CD4-positive, alpha-beta T cell treated with Interferon alpha-2 for 1 hour (primary cell): Measurements from ENCODE around the gene FLT3LG.
"Not testable (repeated sequence)": the region's sequence is repeated elsewhere in the genome, so short reads cannot be mapped to it uniquely, and the experiment has no call there.

Source experiments
- DNase-seq, 2 donors: peaks; one replicate each; pipeline ENCODE4 v3.0.0-alpha.2; 2020 to 2022

FLT3LG gene

DNA sequence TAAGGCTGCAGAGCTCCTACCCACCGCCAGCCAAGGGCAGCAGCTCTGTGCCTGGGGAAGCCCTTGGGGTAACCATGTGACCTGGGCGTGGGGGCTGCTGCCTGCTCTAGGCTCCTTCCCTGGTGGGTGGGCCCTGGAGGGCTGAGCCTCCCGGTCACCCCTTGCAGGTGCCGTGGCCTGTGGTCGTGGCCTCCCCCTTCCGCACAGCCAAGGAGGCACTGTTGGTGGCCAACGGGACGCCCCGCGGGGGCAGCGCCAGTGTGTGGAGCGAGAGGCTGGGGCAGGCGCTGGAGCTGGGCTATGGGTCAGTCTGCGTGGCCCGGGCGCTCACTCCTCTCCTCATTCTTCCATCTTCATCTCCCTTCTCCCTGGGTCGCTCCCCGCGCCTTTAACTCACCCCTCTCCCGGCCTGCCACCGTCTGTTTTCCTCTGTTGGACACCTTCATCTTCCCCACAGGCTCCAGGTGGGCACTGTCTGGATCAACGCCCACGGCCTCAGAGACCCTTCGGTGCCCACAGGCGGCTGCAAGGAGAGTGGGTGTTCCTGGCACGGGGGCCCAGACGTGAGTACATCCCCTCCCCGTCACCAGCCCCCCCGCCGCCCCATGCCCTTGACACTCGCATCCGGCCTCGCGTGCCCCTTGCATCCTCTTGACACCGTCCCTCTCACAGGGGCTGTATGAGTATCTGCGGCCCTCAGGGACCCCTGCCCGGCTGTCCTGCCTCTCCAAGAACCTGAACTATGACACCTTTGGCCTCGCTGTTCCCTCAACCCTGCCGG is 9.9 kb upstream of the FLT3LG start:
- DNase-seq = no peak

DNA sequence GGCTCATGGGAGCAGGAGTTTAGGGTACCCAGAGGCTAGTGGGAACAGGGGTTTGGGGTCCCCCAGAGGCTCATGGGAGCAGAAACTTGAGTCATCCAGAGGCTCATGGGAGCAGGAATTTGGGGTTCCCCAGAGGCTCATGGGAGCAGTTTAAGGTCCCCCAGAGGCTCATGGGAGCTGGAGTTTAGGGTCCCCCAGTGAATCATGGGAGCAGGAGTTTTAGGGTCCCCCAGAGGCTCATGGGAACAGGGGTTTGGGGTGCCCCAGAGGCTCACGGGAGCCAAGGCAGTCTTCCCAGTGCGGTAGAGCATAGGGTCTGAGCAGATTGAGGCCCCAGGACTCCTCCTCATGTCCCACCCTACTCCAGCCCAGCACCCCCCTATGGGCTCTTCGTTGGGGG is 8.6 kb upstream of the FLT3LG start:
- no peak for DNase-seq

DNA sequence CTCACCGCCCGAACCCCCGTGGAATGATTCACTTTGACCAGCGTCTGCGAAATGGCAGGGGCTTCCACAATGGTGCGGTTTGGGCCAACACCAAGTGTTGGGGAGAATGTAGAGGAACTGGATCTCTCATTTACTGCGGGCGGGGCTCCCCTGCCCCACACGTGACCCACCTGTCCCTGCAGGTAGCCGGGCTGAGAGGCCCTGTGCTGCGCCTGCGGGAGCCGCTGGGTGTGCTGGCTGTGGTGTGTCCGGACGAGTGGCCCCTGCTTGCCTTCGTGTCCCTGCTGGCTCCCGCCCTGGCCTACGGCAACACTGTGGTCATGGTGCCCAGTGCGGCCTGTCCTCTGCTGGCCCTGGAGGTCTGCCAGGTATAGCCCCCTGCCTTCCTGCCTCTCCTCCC is 5.8 kb upstream of the FLT3LG start:
- DNase-seq = no peak

DNA sequence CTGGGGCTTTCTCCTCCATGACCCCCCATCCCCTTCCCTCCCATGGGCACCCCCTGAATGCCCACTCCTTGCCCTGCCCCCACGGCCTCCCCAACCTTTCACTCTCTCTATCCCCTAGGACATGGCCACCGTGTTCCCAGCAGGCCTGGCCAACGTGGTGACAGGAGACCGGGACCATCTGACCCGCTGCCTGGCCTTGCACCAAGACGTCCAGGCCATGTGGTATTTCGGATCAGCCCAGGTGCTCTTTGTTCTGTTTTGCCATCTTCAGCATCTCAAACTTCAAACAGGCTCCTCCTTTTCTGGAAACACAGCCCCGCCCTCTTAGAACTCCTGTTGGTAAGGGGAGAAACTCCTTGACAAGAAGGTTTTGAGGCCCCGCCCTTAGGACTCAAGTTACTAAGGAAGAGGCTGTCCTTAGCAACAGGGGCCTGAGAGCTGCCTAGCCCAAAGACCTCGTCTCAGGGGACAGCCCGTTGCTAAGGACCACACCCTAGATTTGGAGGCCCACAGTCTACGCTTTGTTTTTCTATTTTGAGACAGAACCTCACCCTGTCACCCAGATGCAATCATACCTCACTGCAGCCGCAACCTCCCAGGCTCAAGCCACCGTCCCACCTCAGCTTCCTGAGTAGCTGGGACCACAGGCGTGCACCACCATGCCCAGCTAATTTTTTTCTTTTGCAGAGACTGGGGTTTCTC is 5.1 kb upstream of the FLT3LG start:
- DNase-seq = peak; percentile 98

DNA sequence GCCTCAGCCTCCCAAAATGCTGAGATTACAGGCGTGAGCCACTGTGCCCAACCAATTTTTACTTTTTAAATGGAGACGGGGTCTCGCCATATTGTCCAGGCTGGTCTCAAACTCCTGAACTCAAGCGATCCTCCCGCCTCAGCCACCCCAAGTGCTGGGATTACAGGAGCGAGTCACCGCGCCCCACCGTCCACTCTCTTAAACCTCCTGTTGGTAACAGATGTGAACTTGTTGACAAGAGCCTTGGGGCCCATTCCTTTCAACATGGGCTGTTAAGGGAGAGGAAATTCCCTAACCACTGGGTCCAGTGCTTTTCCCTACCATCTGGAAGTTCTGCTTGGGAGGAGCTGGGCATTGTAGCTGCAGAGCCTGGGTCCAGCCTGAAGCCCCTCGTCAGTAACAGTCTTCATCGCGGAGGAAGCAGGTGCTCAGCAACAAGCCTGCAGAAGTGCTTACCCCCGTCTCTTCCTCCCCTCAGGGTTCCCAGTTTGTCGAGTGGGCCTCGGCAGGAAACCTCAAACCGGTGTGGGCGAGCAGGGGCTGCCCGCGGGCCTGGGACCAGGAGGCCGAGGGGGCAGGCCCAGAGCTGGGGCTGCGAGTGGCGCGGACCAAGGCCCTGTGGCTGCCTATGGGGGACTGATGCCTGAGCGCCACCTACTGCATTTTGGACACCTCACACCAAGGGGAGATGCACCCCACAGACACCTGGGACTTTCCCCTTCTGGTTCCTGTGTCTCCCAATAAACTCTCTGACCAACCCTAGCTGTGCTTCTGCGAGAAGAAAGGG is 4.0 kb upstream of the FLT3LG start:
- peak; percentile 88 to 94 for DNase-seq

DNA sequence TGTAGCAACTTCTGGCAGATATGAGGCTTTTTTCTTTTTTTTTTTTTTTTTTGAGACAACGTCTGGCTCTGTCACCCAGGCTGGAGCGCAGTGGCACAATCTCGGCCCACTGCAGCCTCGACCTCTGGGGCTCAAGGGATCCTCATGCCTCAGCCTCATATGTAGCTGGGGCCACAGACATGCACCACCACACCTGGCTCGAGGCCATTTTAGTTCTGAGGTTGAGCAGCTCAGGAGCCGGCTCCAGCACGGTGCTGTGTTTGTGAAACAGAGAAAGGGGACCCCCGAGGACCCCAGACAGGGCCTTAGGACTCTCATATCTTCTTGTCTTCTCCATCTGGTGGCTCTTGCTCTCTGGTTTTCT is 3.4 kb upstream of the FLT3LG start:
- no peak for DNase-seq

DNA sequence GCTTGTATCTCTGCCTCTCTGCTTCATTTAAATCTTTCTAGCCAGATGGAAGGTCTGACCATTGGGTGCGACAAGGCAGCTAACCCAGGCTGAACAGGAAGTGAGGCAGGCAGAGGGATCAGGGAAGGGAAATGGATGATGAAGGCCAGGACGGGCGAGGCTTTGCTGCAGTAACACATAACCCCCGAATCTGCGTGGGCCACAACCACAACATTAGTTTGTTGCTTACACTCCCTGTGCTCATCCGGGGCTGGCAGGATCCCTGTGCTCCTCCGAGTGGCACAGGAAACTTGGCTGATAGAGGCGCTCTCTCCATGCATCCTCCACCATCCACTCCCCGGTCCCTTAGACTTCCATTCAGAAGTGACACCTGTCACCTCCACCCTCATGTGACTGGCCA is 1.1 kb upstream of the FLT3LG start:
- DNase-seq = no peak

DNA sequence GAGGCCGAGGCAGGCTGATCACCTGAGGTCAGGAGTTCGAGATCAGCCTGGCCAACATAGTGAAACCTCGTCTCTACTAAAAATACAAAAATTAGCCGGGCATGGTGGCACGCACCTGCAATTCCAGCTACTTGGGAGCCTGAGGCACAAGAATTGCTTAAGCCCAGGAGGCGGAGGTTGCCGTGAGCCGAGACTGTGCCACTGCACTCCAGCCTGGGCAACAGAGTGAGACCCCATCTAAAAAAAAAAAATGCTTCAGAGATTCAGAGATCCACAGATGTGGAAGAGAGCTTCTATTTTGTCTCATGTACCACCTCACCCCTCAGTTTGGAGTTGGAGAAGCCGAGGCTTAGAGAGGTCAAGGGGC is 531 bp upstream of the FLT3LG start:
- not testable (repeated sequence) for DNase-seq

DNA sequence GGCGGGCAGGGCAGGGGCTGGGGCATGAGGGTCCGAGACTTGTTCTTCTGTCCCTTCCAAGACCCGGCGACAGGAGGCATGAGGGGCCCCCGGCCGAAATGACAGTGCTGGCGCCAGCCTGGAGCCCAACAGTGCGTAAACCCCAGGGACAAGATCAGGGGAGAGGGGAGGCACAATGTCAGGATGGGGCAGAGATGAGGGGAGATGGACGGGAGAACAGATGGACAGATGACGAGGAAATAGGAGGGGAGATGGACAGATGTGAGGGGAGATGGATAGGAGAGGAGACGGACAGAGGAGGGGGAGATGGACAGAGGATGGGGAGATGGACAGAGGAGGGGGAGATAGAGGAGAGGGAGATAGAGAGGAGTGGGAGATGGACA is 518 bp downstream of the FLT3LG start:
- DNase-seq = no peak

DNA sequence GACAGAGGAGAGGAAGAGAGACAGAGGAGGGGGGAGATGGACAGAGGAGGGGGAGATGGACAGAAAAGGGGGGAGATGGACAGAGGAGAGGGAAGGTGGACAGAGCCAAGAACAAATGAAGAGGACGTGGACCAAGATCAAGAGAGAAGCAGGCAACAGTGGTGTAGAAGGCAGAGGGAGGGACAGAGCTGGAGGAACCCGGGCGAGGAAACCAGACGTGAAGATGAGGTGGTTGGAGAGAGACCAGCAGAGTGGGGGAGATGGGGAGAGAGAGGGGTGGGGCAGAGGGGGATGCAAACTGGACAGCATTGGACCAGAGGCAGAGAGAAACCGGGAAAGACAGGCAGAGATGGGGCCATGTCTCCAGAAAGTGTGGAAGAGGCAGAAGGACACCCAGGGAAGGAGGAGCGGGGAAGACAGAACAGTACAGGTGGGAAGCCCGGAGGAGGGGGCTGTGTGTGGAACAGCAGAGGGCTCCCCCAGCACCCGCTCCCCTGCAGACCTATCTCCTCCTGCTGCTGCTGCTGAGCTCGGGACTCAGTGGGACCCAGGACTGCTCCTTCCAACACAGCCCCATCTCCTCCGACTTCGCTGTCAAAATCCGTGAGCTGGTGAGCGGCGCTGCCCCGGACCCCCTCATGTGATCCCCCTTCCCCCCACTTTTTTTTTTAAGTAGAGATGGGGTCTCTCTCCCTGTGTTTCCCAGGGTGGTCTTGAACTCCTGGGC is 1.3 kb downstream of the FLT3LG start:
- no peak for DNase-seq

DNA sequence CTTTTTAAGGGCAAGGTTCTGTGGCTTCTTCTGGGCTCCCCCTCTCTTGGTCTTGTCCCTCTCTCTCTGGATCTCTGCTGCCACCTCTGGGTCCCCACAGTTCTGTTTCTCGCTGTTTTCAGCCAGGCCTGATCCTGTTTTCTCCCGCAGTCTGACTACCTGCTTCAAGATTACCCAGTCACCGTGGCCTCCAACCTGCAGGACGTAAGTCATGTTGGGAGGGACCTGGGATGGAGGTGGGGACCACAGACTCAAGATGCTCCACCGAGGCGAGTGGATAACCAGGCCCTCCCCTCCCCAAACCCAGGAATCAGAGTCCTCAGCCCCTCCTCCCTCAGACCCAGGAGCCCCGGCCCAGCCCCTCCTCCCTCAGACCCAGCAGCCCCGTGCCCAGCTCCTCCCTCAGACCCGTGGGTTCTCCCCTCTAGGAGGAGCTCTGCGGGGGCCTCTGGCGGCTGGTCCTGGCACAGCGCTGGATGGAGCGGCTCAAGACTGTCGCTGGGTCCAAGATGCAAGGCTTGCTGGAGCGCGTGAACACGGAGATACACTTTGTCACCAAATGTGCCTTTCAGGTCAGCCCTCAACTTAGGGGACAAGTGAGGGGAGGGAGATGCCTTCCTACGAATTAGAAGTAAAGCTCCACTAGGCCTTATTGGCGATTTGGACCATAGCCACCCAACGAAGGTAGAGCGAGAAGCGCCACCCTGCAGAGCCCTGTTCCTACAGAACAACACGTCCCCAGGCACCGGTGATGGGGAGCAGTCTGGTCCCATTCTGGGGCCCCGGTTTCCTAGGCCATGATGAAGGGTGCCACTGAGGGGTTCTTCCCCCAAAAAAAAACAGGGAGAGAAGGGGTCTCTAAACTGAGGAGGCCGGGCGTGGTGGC is 2.2 kb downstream of the FLT3LG start:
- peak; percentile 61 to 75 for DNase-seq

DNA sequence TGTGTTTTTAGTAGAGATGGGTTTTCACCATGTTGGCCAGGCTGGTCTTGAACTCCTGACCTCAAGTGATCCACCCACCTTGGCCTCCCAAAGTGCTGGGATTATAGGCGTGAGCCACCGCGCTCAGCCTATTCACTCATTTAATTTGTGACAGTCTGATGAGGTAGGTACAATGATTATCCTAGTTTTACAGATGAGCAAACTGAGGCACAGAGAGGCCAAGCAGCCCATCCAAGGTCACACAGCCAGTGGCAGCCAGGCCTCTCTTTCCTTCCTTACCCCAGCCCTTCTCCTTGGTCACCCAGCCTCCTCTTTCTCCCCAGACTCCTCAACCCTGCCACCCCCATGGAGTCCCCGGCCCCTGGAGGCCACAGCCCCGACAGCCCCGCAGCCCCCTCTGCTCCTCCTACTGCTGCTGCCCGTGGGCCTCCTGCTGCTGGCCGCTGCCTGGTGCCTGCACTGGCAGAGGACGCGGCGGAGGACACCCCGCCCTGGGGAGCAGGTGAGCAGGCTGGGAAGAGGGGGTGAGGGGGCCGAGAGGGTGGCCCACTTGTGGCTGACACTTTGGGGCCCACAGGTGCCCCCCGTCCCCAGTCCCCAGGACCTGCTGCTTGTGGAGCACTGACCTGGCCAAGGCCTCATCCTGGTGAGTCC is 6.1 kb downstream of the FLT3LG start:
- DNase-seq = no peak

DNA sequence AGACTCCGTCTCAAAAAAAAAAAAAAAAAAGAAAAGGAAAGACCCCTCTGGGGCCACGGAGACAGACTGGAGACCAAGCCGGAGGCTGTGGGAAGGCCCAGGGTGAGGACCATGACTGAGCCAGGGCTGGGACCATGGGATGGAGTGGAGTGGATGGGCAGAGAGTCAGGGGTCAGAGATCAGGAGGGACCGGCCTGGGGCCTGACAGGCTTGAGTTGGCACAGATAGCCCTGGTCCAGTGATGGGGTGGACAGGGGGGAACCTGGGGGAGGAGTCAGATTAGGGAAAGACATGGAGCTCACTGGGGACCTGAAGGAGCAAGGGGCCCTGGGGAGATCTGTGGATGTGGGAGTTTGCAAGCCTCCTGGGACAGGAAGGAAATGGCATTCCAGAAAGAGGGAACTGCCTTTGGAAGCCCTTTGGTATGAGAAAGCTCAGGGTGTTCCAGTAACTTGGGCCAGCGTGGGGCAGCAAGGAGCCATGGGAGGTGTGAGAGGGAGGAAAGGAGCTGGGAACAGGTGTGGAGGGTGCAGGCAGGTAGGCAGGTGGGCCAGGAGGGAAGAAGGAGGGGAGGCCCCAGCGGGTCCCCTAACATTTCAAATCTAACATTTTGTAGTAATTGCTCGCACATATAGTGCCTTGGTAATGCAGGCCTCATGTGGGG is 7.1 kb downstream of the FLT3LG start:
- DNase-seq = no peak

DNA sequence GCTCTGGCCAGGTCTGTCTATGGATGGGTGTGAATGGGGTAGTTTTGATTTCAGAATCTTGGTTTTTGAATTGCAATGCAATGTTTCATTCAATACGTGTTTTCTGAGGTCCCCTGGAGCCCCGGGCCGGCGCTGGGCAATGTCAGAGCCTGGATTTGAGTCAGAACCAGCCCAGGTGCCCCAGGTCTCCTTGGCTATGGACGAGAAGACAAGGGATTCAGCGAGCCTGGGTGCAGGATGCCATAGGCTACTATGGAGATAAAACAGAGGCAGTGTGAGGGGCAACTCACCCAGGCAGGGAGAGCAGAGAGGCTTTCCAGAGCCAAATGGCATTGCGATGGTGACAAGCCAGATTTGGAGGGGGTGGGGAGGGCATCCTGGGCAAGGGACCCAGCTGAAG is 12.2 kb downstream of the FLT3LG start:
- DNase-seq = no peak

DNA sequence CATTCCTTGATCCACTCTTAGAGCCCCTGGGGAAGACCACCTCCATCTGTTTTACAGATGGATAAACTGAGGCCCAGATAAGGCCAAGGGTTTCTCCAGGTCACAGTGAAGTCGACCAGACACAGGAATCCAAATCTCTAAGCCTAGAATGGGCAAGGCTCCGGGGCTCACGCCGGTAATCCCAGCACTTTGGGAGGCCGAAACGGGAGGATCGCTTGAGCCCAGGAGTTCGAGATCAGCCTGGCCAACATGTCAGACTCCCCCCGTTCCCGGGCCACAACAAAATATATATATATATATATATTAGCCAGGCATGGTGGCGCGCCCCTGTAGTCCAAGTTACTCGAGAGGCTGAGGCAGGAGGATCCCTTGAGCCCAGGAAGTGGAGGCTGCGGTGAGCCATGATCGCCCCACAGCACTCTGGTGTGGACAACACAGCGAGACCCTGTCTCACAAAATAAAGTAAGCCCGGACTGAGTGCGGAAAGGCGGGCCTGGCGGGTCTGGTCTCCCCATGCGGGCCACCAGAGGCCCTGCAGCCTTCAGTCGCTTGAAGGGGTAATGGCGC is 12.8 kb downstream of the FLT3LG start:
- DNase-seq = no peak

DNA sequence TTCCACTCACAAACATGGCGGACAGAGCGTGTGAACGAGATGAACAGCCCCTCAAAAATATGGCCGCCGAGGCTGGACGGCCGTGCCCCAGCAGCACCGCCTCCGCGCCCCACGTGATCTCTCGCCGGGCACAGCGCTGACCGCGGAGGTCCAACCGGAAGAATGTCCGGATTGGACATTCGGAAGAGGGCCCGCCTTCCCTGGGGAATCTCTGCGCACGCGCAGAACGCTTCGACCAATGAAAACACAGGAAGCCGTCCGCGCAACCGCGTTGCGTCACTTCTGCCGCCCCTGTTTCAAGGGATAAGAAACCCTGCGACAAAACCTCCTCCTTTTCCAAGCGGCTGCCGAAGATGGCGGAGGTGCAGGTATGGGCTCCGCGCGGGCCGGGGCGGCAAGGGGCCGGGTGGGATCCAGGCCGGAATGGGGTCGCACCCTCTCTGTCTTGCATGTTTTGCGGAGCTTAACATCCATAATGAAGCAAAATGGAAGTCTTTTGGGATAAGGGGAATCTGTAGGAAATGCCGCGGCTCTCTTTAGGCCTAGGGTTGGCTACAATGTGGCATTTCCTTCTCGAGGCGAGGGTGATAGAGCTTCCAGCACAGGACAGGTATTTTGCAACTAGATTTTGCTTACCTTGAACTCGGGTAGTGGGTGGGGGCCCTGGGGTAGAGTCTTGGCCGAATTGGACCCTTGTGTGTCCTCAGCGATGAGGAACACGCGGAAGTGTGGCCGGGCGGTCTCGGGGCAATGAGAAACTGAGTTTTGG is 13.4 kb downstream of the FLT3LG start, which contains the start of gene RPL13A:
RPL13A (plus strand) TSS at position 332 of the 769 bp plus-strand sequence; CDS start at position 354, 22 bp downstream.
- DNase-seq = peak; percentile 100

DNA sequence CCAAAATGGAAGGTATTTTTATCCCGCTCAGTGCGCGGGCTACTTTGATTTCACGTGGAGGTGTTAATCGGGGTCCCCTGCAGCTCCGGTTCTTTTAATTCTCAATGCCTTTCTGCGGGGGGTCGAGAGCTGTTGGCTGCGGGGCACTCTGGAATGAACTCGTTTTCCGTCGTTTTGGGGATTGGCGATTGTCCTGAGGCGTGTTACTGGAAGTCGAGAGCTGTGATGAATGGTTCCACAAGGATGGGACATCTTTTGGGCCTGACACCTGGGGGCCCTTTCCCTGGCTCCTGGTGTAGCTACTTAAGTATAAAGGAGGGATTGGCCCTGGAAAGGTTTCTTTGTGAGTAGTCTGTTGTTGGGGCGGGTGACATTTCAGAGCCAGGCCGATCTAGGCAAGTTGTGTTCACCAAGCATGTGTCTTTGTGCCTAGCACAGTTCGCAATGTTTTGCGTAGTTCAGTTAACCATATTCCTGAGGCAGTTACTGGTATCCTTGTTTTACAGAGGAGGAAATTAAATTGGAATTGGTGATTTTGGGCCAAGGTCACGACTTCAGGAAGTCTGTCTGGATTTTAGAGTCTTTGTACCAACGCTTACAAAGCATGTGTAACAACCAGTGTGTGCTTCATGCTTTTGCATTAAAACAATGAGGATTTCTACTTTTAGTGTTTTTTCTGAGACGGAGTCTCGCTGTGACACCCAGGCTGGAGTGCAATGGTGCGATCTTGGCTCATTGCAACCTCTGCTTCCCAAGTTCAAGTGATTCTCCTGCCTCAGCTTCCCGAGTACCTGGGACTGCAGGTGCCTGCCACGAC is 14.2 kb downstream of the FLT3LG start:
- DNase-seq = no peak

DNA sequence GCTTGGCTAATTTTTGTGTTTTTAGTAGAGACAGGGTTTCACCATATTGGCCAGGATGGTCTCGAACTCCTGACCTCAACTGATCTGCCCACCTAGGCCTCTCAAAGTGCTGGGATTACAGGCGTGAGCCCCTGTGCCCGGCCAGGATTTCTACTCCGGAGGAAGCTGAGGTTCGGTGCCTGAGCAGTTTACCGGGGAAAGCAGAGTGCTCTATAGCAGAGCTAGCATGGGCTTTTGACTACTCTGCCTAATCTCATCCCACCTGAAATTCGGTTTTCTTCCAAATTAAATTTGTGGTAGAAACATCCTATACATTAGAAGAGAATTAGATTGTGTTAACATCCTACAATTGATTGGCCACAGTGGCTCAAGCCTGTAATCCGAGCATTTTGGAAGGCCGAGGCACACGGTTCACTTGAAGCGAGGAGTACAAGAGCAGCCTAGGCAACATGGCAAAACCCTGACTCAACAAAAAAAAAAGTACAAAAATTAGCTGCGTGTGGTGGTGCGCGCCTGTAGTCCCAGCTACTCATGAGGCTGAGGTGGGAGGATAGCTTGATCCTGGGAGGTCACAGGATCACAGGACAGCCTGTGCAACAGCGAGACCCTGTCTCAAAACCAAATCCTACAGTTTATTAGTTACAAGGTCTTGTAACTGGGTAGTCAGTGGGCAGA is 15.0 kb downstream of the FLT3LG start:
- no peak for DNase-seq
